ENCODE measurements around the gene MAGEB4. TPM values are rescaled to one million over a fixed set of nuclear protein-coding genes. Genes with fewer than 3 reads are reported as not detected.

MAGEB4 gene
- total and polyA plus RNA-seq, 2 experiments from 2014 or later, result not detected

- Histone ChIP-seq H3K4me1 (ENCODE audit: insufficient read depth) (no peaks in the 10 kb centered on the region), H3F3A (replicated peaks; ENCODE audit: low read depth) (no peaks in the 10 kb centered on the region), H3K36me3 (ENCODE audit: insufficient read depth) (no peaks in the 10 kb centered on the region), H3K4me3 (no peak within 1 kb of the TSS), H3K27ac (ENCODE audit: low read depth) (no peak within 1 kb of the TSS), H3K9me2 (ENCODE audit: insufficient read depth) (no peaks in the 10 kb centered on the region), H4K20me1 (replicated peaks; ENCODE audit: insufficient read depth) (no peaks in the 10 kb centered on the region), H2AFZ (no peak within 1 kb of the TSS), H3K79me2 (replicated peaks; ENCODE audit: insufficient read depth) (no peaks in the 10 kb centered on the region), H3K27me3 (ENCODE audit: insufficient read depth) (no peaks in the 10 kb centered on the region), H3K4me2 (no peak within 1 kb of the TSS)
- Mint-ChIP-seq H3K9me3 (peaks cover 3% of the 10 kb centered on the region; the same call in 1 of the 3 replicates), H3K4me3 (no peak within 1 kb of the TSS), H3K4me1 (peaks cover 5% of the 10 kb centered on the region; the same call in 2 of the 3 replicates), H3K27me3 (ENCODE audit: insufficient read depth, low read depth, poor library complexity) (peaks cover 1% of the 10 kb centered on the region), H3K36me3 (ENCODE audit: low read depth) (peaks cover 5% of the 10 kb centered on the region; the same call in 2 of the 3 replicates), H3K27ac (no peak within 1 kb of the TSS)
- TF ChIP-seq ZNF462 (CRISPR knock-in tag; IDR thresholded peaks at IDR 0.05) (no peak), CTCF (conservative IDR thresholded peaks at IDR 0.05; ENCODE audit: low read depth in 2 of 2) (peak; percentile 33 to 53)
- DNase-seq (ENCODE audit: low spot score), result peak; percentile 36
- no peak for ATAC-seq
Observed at GRCh38 chrX:30215357-30215843, 26.4 kb upstream of the MAGEB4 start, which contains the start of gene MAGEB2. Gene MAGEB2, plus strand, starts transcription at chrX:30215563. Its CDS starts 3,018 bp downstream, at chrX:30218581.

GRCh38 chrX:30217465-30217864 lies 24.3 kb upstream of the MAGEB4 start:
- Histone ChIP-seq H3F3A (replicated peaks; ENCODE audit: low read depth) (no peaks in the 10 kb centered on the region), H2AFZ (no peak overlapping the region), H4K20me1 (replicated peaks; ENCODE audit: insufficient read depth) (no peaks in the 10 kb centered on the region), H3K79me2 (replicated peaks; ENCODE audit: insufficient read depth) (no peaks in the 10 kb centered on the region), H3K36me3 (ENCODE audit: insufficient read depth) (no peaks in the 10 kb centered on the region), H3K27me3 (ENCODE audit: insufficient read depth) (no peaks in the 10 kb centered on the region), H3K4me1 (ENCODE audit: insufficient read depth) (no peaks in the 10 kb centered on the region), H3K4me3 (no peak overlapping the region), H3K27ac (ENCODE audit: low read depth) (no peak overlapping the region), H3K9me2 (ENCODE audit: insufficient read depth) (no peaks in the 10 kb centered on the region), H3K4me2 (no peak overlapping the region)
- H3K27ac Mint-ChIP-seq, result no peak overlapping the region
- no peak overlapping the region for H3K4me3 Mint-ChIP-seq
- peaks cover 5% of the 10 kb centered on the region; the same call in 2 of the 3 replicates for H3K4me1 Mint-ChIP-seq
- DNase-seq (ENCODE audit: low spot score) (no peak), ATAC-seq (no peak)
- H3K27me3 Mint-ChIP-seq (ENCODE audit: insufficient read depth, low read depth, poor library complexity), result peaks cover 1% of the 10 kb centered on the region
- peaks cover 3% of the 10 kb centered on the region; the same call in 1 of the 3 replicates for H3K9me3 Mint-ChIP-seq
- H3K36me3 Mint-ChIP-seq (ENCODE audit: low read depth), result peaks cover 5% of the 10 kb centered on the region; the same call in 2 of the 3 replicates
- TF ChIP-seq CREB1 (CRISPR knock-in tag; IDR thresholded peaks at IDR 0.05; ENCODE audit: low read depth) (no peak), EZH2phosphoT487 (IDR thresholded peaks at IDR 0.05; ENCODE audit: unreplicated experiment) (no peak), NANOG (IDR thresholded peaks at IDR 0.05; ENCODE audit: borderline replicate concordance) (no peak), CTCF (conservative IDR thresholded peaks at IDR 0.05; ENCODE audit: low read depth in 2 of 2) (no peak), JUNB (IDR thresholded peaks at IDR 0.05; ENCODE audit: unreplicated experiment) (no peak), ZNF331 (CRISPR knock-in tag; IDR thresholded peaks at IDR 0.05; ENCODE audit: low read depth) (no peak), ETS1 (IDR thresholded peaks at IDR 0.05) (no peak), STAT1 (IDR thresholded peaks at IDR 0.05; ENCODE audit: unreplicated experiment) (no peak), ZNF114 (CRISPR knock-in tag; IDR thresholded peaks at IDR 0.05) (no peak)

All from GM23338 (cell line).